PC-3 (cell line): ENCODE data around the gene LSM5. TPM values are rescaled to one million over a fixed set of nuclear protein-coding genes. Genes with fewer than 3 reads are reported as not detected.

ENCODE experiments used
- ATAC-seq: fragments of 200-7000 bp; cut with Tn5 transposase; 2 replicates; pipeline ENCODE4 v1.9.1; 2020; ENCODE audit warnings: mild to moderate bottlenecking, moderate library complexity
- BruUV-seq: library from RNA; stranded (reverse); fragments of 400-500 nt; replicated peaks from 2 replicates; lab custom pipeline; 2021; lab: Mats Ljungman, UMichigan
- CTCF ChIA-PET: fragments of 300-600 bp; sonication (Branson Sonifier 250); formaldehyde crosslinking; loops from one replicate; lab custom pipeline; 2022; ENCODE audit warnings: antibody characterized with exemption; lab: Charles Lee
- POLR2A ChIA-PET: fragments of 300-600 bp; sonication (Branson Sonifier 250); formaldehyde crosslinking; loops from one replicate; lab custom pipeline; 2022; ENCODE audit warnings: antibody characterized with exemption; ENCODE audit not compliant: unreplicated experiment; lab: Charles Lee
- DNase-seq: peaks from one replicate; pipeline ENCODE4 v3.0.0-alpha.2; 2015
- H2AFZ ChIP-seq: fragments of 300-600 bp; sonication (generic); 2 replicates; pipeline ENCODE4 v1.6.0; 2016; ENCODE audit warnings: antibody characterized with exemption, low read length
- H3F3A ChIP-seq: fragments of 300-600 bp; sonication (generic); one replicate; pipeline ENCODE4 v1.6.0; 2017; ENCODE audit warnings: antibody characterized with exemption, low read length, control low read depth, mild to moderate bottlenecking; ENCODE audit not compliant: unreplicated experiment
- H3K27ac ChIP-seq: fragments of 300-600 bp; sonication (generic); 2 replicates; pipeline ENCODE4 v1.5.1; 2016; ENCODE audit warnings: mild to moderate bottlenecking, low read length
- H3K27me3 ChIP-seq: fragments of 300-600 bp; sonication (generic); 2 replicates; pipeline ENCODE4 v1.6.1; 2016; ENCODE audit warnings: low read length, mixed read lengths
- H3K36me3 ChIP-seq: fragments of 300-600 bp; sonication (generic); 2 replicates; pipeline ENCODE4 v1.6.1; 2016; ENCODE audit warnings: low read depth, mixed run types, low read length, mixed read lengths
- H3K4me1 ChIP-seq: fragments of 300-600 bp; sonication (generic); 2 replicates; pipeline ENCODE4 v1.5.1; 2016; ENCODE audit warnings: low read length; ENCODE audit not compliant: insufficient read depth
- H3K4me2 ChIP-seq: fragments of 300-600 bp; sonication (generic); 2 replicates; pipeline ENCODE4 v1.6.0; 2016; ENCODE audit warnings: low read length
- H3K4me3 ChIP-seq: fragments of 300-600 bp; sonication (generic); 2 replicates; pipeline ENCODE4 v1.5.1; 2016; ENCODE audit warnings: mild to moderate bottlenecking, low read length, mixed read lengths
- H3K79me2 ChIP-seq: fragments of 300-600 bp; sonication (generic); 2 replicates; pipeline ENCODE4 v1.6.1; 2017; ENCODE audit warnings: low read length, mixed read lengths
- H3K9ac ChIP-seq: fragments of 300-600 bp; sonication (generic); 2 replicates; pipeline ENCODE4 v1.6.0; 2016; ENCODE audit warnings: mild to moderate bottlenecking, low read length
- H3K9me2 ChIP-seq: fragments of 300-600 bp; sonication (generic); replicated peaks from 2 replicates; pipeline ENCODE4 v1.6.1; 2016; ENCODE audit warnings: mixed run types, low read length, mixed read lengths
- H3K9me3 ChIP-seq: fragments of 300-600 bp; sonication (generic); 2 replicates; pipeline ENCODE4 v1.6.1; 2016; ENCODE audit warnings: low read length, mixed read lengths
- H4K20me1 ChIP-seq: fragments of 300-600 bp; sonication (generic); 2 replicates; pipeline ENCODE4 v1.6.1; 2016; ENCODE audit warnings: low read length, mixed read lengths
- EZH2 ChIP-seq: fragments of 300-600 bp; sonication (generic); IDR thresholded peaks from one replicate; pipeline ENCODE4 v1.6.1; 2017; ENCODE audit warnings: antibody characterized with exemption, mild to moderate bottlenecking, low read length; ENCODE audit not compliant: unreplicated experiment
- EZH2phosphoT487 ChIP-seq: fragments of 300-600 bp; sonication (generic); IDR thresholded peaks from 2 replicates; pipeline ENCODE4 v1.6.1; 2018; ENCODE audit warnings: mild to moderate bottlenecking, antibody characterized with exemption, low read length, borderline replicate concordance
- intact Hi-C: fragments of 100-400 bp; cut with micrococcal nuclease; formaldehyde crosslinking; loops from 2 replicates; pipeline ENCODE4 v1.9.0; 2023
- total RNA-seq: library from RNA; depleted of rRNA; stranded (reverse); fragments of >200 nt; gene quantifications from 2 replicates; pipeline ENCODE4 v1.2.3, GENCODE V29; 2014
- TF ChIP-seq, protein P1 (sequence below): fragments of 300-600 bp; sonication (generic); conservative IDR thresholded peaks from 2 replicates; pipeline ENCODE4 v1.5.1; 2017; ENCODE audit warnings: antibody characterized with exemption, low read depth, mild to moderate bottlenecking, low read length

The LSM5 gene
- total RNA-seq, 1 experiment from 2014 or later = 24.8 TPM

DNA sequence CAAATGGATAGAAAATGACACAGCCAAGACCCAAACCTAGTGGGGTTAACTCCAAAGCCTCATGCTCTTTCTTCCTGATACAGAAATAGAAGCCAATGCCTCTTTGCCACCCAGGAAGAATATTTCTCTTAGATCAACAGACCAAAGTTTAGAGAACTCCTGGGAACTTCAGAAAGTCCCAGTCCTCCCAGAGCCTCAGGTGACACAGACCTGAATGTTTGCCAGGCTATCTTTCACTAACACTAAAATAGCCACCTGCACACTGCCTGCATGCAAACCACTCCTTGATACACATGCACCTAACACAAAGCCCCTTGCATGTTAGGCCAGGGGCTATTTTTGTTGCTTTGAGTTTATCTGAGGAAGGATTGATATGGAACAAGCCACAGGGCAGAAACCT lies 27.7 kb downstream of the LSM5 start:
- ChIA-PET CTCF (no interaction called here), POLR2A (no interaction called here)
- intact Hi-C loops = no loop called here
- Histone ChIP-seq H3K79me2 (no peaks in the 10 kb centered on the region), H3K9me3 (no peaks in the 10 kb centered on the region), H3F3A (no peaks in the 10 kb centered on the region), H3K27ac (no peak overlapping the region), H3K9ac (no peak overlapping the region), H3K9me2 (no peaks in the 10 kb centered on the region), H3K4me3 (no peak overlapping the region), H3K4me2 (no peak overlapping the region), H4K20me1 (no peaks in the 10 kb centered on the region), H3K4me1 (no peaks in the 10 kb centered on the region), H3K27me3 (no peaks in the 10 kb centered on the region; the same call in 1 of the 2 replicates), H2AFZ (no peak overlapping the region), H3K36me3 (no peaks in the 10 kb centered on the region)
- DNase-seq (no peak), ATAC-seq (no peak)
- TF ChIP-seq EZH2phosphoT487 (no peak), EZH2 (no peak)
- TF ChIP-seq, protein P1, sequence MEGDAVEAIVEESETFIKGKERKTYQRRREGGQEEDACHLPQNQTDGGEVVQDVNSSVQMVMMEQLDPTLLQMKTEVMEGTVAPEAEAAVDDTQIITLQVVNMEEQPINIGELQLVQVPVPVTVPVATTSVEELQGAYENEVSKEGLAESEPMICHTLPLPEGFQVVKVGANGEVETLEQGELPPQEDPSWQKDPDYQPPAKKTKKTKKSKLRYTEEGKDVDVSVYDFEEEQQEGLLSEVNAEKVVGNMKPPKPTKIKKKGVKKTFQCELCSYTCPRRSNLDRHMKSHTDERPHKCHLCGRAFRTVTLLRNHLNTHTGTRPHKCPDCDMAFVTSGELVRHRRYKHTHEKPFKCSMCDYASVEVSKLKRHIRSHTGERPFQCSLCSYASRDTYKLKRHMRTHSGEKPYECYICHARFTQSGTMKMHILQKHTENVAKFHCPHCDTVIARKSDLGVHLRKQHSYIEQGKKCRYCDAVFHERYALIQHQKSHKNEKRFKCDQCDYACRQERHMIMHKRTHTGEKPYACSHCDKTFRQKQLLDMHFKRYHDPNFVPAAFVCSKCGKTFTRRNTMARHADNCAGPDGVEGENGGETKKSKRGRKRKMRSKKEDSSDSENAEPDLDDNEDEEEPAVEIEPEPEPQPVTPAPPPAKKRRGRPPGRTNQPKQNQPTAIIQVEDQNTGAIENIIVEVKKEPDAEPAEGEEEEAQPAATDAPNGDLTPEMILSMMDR = no peak
- BruUV-seq = no TSS peak

DNA sequence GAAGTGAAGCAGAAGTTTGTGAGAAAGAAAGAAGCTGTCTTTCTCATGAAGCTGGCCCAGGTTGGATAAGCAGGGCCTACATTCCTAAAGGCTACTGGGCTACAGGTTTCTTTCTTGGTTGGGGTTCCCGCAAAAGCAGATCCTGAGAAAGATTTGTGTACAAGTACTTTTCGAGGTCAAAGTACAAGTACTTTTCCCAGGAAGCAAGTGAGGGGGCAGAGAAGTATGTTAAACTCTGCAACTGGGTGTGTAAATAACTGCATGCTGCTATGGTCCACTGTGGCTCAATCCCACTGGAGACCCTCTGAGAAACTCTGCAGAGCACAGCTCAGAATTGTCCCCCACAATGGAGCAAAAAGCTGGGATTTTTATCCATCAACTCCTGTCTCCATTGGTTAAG lies 28.7 kb downstream of the LSM5 start:
- H3K4me2 ChIP-seq = no peak overlapping the region
- ChIA-PET POLR2A (no interaction called here), CTCF (no interaction called here)
- no peaks in the 10 kb centered on the region for H3K4me1 ChIP-seq
- intact Hi-C loops = no loop called here
- no peak overlapping the region for H2AFZ ChIP-seq
- H3K79me2 ChIP-seq = no peaks in the 10 kb centered on the region
- no peak overlapping the region for H3K9ac ChIP-seq
- H3K9me3 ChIP-seq = no peaks in the 10 kb centered on the region
- ATAC-seq (no peak), DNase-seq (no peak)
- H3K27me3 ChIP-seq = no peaks in the 10 kb centered on the region; the same call in 1 of the 2 replicates
- no peak overlapping the region for H3K27ac ChIP-seq
- H3F3A ChIP-seq = no peaks in the 10 kb centered on the region
- H4K20me1 ChIP-seq = no peaks in the 10 kb centered on the region
- TF ChIP-seq EZH2 = no peak
- no peak for TF ChIP-seq EZH2phosphoT487
- TF ChIP-seq, protein P1 = no peak
- no peaks in the 10 kb centered on the region for H3K36me3 ChIP-seq
- no peaks in the 10 kb centered on the region for H3K9me2 ChIP-seq
- BruUV-seq = no TSS peak
- no peak overlapping the region for H3K4me3 ChIP-seq

DNA sequence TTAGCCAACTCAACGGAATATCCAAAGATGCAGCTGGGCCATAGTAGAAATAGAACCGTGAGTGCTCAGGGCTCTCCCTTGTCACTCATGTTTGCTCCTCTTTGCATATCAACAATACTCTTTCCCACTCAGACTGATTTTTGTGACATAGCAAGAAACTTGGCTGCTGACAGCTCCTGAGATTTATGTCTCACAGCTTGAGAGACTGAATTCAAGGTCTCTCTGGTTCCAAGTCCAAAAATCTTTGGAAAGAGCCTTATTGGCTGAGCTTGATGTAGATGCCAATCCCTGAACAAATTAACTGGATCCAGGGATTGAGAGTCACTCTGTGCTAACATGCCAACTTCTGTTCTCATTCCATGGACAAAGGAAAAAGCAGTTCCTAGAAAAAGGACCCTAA lies 30.4 kb downstream of the LSM5 start:
- Histone ChIP-seq H3K4me2 (no peak overlapping the region), H3K79me2 (no peaks in the 10 kb centered on the region), H3K27ac (no peak overlapping the region), H4K20me1 (no peaks in the 10 kb centered on the region), H3K27me3 (no peaks in the 10 kb centered on the region; the same call in 1 of the 2 replicates), H3K36me3 (no peaks in the 10 kb centered on the region), H3F3A (no peaks in the 10 kb centered on the region), H2AFZ (no peak overlapping the region), H3K9me2 (no peaks in the 10 kb centered on the region), H3K9ac (no peak overlapping the region), H3K9me3 (no peaks in the 10 kb centered on the region), H3K4me3 (no peak overlapping the region), H3K4me1 (no peaks in the 10 kb centered on the region)
- BruUV-seq = no TSS peak
- ChIA-PET CTCF (no interaction called here), POLR2A (no interaction called here)
- intact Hi-C loops = no loop called here
- TF ChIP-seq EZH2phosphoT487 (no peak), EZH2 (no peak)
- TF ChIP-seq, protein P1 = no peak
- DNase-seq = no peak
- ATAC-seq = no peak
